ENCODE measurements around the gene MYO7A.

MYO7A gene

GRCh38 chr11:77187776-77188632 is 60.0 kb downstream of the MYO7A start:
- peak; percentile 73 for DNase-seq

DNA sequence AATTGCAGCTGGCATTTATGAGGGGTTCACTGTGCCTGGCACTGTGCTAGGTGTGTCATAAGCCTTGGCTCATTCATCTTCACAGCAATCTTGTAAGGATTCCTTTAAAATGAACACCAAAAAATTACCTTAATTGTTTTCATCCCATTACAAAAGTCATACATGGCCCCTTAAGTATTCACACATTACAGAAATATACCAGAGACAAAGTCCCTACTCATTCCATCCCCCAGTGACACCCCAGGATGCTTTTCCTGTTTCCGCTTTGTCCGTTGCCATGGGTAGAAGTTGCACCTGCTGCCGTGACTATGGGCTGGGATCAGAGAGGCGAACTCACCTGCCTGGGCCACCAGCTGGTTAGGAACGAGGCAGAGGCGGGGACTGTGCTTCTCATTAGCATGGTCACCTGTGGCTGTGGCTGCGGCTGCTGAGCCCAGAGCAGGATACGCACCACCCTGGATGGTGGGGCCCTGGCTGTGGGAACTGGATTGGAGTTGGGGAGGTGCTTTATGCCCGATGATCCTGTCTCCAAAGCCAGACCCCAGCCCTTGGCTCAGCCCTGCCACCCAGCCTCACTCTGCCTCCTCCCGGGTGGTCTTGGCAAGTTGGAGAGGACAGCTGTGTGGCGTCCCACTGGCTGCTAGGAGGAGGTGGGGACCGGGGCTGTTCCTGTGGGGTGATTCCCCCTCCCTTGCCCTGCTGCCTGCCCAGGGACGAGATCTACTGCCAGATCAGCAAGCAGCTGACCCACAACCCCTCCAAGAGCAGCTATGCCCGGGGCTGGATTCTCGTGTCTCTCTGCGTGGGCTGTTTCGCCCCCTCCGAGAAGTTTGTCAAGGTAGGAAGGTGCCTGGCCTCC is 60.8 kb downstream of the MYO7A start:
- no peak for DNase-seq

GRCh38 chr11:77189588-77190210 is 61.7 kb downstream of the MYO7A start:
- DNase-seq = no peak

DNA sequence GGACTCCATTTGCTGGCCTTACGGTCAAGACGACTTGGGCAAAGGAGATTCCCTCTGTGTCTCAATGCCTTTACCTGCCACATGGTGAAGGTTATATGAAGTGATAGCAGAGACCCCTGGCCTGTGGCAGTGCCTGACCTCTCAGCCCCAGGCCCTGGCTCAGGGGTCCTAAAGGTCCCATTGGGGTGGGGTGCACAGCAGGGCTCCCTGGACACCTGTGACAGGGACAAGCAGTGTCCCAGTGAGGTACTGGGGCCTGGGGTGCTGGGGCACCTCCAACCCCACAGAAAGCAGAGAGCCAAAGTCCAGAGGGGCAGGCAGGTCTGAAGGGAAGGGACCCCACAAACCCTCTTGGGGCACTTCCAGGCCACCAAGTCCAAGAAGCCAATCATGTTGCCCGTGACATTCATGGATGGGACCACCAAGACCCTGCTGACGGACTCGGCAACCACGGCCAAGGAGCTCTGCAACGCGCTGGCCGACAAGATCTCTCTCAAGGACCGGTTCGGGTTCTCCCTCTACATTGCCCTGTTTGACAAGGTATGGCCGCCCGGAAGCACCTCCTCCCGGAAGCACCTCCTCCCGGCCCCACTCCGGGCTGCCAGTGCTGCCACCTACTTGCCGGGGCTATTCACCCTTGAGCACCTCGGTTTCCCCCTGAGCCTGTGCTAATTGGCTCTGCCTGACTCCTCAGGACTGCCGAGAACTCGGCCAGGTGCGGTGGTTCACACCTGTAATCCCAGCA is 62.5 kb downstream of the MYO7A start:
- no peak for DNase-seq

- DNase-seq = no peak
These were observed 63.4 kb downstream of the MYO7A start for GRCh38 chr11:77191429-77191822.

DNA sequence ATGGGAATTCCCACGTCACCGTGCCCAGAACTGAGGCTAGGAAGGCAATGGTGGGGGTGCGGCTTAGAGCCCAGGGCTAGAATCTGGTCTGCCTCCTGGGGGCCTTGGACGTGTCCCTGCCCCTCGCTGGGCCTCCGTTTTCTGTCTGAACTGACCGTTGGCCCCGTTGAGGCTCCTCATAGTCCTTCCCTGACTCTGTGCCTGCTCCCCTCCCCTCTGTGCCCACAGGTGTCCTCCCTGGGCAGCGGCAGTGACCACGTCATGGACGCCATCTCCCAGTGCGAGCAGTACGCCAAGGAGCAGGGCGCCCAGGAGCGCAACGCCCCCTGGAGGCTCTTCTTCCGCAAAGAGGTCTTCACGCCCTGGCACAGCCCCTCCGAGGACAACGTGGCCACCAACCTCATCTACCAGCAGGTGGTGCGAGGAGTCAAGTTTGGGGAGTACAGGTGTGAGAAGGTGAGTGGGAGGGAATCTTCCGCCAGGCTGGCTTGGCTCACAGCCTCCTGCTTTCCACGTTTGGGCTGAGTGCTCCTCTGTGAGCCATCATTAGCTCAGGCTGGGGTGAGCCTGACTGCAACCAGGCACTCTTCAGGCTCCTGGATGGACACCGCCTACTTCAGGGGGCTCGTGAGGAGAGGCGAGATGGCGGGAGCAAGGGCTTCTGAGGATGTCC is 63.9 kb downstream of the MYO7A start:
- peak; percentile 68 for DNase-seq

- DNase-seq = no peak
These were observed 65.1 kb downstream of the MYO7A start for GRCh38 chr11:77193167-77193566.

GRCh38 chr11:77193911-77194830 is 66.1 kb downstream of the MYO7A start:
- DNase-seq = no peak

GRCh38 chr11:77195071-77195755 is 67.2 kb downstream of the MYO7A start:
- DNase-seq = no peak

DNA sequence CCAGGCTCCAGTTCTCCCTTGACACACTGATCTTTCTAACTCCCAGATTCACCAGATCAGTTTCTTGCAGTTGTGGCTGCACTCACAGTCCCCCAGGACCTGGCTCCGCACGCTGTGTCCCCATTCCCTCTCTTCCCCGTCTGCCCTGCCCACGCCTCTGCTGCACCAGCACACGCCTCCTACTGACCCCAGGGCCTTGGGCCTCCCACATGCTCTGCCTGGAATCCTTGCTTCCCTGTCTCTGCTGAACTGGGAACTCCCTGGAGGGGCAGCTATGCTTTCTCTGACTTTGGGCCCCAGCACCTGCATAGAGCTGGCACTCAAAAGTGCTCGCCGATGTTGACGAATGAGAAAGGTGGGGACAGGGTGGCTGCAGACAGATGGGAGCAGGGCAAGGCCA is 68.9 kb downstream of the MYO7A start:
- DNase-seq = no peak

- DNase-seq = no peak
These were observed 69.7 kb downstream of the MYO7A start for GRCh38 chr11:77197626-77198320.

- DNase-seq = no peak
These were observed 70.4 kb downstream of the MYO7A start for GRCh38 chr11:77198440-77198849.

DNA sequence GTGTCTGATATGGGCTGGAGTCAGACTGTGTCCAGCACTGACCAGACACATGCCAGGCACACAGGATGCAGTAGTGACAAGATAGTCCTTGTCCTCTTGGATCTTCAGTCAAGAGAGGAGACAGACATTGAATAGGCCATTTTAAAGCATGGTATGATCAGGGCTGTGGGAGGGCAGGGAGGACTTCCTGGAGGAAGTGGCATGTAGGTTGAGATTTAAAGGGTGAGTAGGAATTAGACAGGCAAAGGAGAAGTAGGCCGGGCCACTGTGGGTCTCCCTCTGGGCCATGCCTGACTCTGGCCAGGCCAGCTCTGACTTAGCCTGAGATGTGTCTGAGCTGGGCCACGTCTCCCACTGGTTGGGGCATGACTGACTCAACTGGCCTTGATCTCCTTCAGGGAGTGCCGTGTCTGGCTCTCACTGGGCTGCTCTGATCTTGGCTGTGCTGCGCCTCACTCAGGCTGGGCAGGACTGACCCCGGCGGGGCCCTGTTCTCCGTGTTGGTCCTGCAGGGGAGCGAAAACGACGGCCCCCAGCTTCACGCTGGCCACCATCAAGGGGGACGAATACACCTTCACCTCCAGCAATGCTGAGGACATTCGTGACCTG is 71.2 kb downstream of the MYO7A start:
- DNase-seq = no peak

GRCh38 chr11:77200351-77201268 is 72.6 kb downstream of the MYO7A start:
- DNase-seq = no peak

GRCh38 chr11:77201370-77201769 is 73.3 kb downstream of the MYO7A start:
- DNase-seq = no peak

DNA sequence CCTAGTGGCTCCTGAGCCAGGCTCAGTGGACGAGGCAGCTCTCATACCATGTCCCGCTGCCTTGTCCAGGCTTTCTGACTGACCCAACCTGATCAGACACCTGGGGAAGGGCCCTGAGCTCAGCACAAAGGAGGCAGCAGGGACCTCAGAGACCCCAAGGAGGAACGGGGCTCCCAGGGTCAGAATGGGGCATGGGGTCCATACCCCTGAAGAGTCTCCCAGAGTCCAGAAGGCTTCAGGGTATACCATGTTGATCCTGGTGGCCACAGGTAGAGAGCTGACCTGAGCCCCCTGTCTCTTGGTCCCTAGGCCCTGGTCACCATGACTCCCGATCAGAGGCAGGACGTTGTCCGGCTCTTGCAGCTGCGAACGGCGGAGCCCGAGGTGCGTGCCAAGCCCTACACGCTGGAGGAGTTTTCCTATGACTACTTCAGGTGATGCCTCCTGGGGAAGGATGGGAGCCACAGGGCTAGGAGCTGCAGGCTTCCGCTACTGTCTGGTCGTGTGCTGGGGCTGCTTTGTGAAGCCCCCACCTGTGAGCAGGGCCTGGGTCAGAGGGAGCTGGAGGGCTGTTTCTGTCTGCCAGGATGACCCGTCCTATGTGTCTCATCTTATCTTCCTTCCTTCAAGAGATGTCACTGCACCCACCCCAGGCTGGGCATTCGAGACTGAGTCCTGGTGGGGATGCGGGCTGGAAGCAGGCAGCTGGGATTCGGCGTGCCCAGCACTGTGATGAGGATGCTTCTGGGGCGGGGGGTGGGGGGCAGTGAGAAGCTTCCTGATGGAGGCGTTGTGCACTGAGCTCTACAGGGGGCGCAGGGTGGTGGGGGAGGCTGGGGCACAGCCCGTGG is 74.2 kb downstream of the MYO7A start:
- DNase-seq = no peak
